ENCODE data around the gene RABGAP1. TPM values are rescaled to one million over a fixed set of nuclear protein-coding genes. Genes with fewer than 3 reads are reported as not detected.

RABGAP1 gene
- polyA plus RNA-seq, 1 donor from 2014 or later: 19.0 TPM

GRCh38 chr9:122961139-122961538, 20.3 kb downstream of the RABGAP1 start:
- no peak overlapping the region for H3K4me3 Mint-ChIP-seq

GRCh38 chr9:122975196-122975595, 34.4 kb downstream of the RABGAP1 start:
- H3K27ac Mint-ChIP-seq: no peak overlapping the region
- H3K36me3 Mint-ChIP-seq: peaks cover 14% of the 10 kb centered on the region
- H3K4me1 Mint-ChIP-seq: peaks cover 0 to 15% (median 3%) of the 10 kb centered on the region in 3 donors
- H3K9me3 Mint-ChIP-seq: no peaks in the 10 kb centered on the region
- H3K4me3 Mint-ChIP-seq: no peak overlapping the region
- H3K27me3 Mint-ChIP-seq: no peaks in the 10 kb centered on the region

More at GRCh38 chr9:122961139-122961538, 20.3 kb downstream of the RABGAP1 start:
- Mint-ChIP-seq H3K9me3 (peaks cover 0 to 5% (median 3%) of the 10 kb centered on the region in 3 donors), H3K4me1 (no peaks in the 10 kb centered on the region), H3K27me3 (no peaks in the 10 kb centered on the region), H3K27ac (no peak overlapping the region), H3K36me3 (peaks cover 13% of the 10 kb centered on the region)

GRCh38 chr9:122978601-122979000, 37.8 kb downstream of the RABGAP1 start:
- Mint-ChIP-seq H3K27ac (no peak overlapping the region), H3K36me3 (peaks cover 12% of the 10 kb centered on the region), H3K4me3 (no peak overlapping the region), H3K9me3 (no peaks in the 10 kb centered on the region), H3K4me1 (peaks cover 0 to 15% (median 4%) of the 10 kb centered on the region in 3 donors), H3K27me3 (no peaks in the 10 kb centered on the region)

DNA sequence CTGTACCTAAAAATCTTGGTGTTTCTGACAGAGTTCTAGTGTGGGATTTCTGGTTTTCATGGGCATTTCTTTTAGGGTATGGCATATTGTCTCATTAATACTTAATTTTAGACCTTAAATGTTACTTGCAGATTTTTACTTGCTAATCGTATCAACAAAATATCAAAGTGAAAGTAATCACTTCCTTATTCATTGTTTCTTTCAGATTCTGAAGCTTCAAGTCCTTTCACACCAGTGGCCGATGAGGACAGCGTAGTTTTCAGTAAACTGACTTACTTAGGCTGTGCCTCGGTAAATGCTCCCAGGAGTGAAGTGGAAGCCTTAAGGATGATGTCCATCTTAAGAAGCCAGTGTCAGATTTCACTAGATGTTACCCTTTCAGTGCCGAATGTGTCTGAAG, 45.2 kb downstream of the RABGAP1 start:
- H3K36me3 Mint-ChIP-seq: no peaks in the 10 kb centered on the region
- H3K27me3 Mint-ChIP-seq: no peaks in the 10 kb centered on the region
- H3K4me3 Mint-ChIP-seq: peak overlapping the region; percentile 6 to 57 (median 24)
- H3K9me3 Mint-ChIP-seq: no peaks in the 10 kb centered on the region
- peaks cover 4 to 15% (median 10%) of the 10 kb centered on the region in 3 donors for H3K4me1 Mint-ChIP-seq
- H3K27ac Mint-ChIP-seq: peak overlapping the region in 2 of 3 donors; percentile 76 to 78

- Mint-ChIP-seq H3K4me3 (no peak overlapping the region), H3K4me1 (peaks cover 4 to 15% (median 10%) of the 10 kb centered on the region in 3 donors), H3K27ac (no peak overlapping the region)
Measured at GRCh38 chr9:122988141-122988540, 47.3 kb downstream of the RABGAP1 start.

DNA sequence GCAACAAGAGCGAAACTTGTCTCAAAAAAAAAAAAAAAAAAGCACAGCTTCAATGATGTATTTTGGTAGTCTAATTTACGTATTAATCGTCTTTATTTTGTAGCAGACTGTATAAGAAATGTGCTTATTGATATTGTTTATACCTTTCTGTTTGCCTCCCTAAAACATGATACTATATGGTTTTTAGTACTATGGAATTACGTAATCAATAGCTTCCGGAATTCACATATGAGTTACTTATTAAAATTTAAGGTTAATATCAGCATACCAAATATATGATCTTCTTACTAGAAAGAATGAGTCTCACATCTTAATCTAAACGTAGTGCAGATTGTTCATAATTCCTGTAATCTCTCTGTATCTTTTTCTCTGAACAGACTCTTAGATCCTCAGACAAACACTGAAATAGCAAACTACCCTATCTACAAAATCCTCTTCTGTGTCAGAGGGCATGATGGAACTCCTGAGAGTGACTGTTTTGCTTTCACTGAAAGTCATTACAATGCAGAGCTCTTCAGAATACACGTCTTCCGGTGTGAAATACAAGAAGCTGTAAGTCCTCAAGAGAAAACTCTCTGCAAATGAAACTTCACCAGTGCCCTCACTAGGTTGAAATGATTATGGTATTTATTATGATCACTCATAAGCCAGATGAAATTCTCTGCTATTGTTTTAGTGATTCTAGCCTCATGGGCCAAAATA, 48.3 kb downstream of the RABGAP1 start:
- Mint-ChIP-seq H3K4me1 (peaks cover 4 to 15% (median 10%) of the 10 kb centered on the region in 3 donors), H3K4me3 (no peak overlapping the region), H3K27me3 (no peaks in the 10 kb centered on the region), H3K9me3 (no peaks in the 10 kb centered on the region), H3K36me3 (no peaks in the 10 kb centered on the region), H3K27ac (peak overlapping the region in 1 of 3 donors; percentile 56)

More at GRCh38 chr9:122988141-122988540, 47.3 kb downstream of the RABGAP1 start:
- Mint-ChIP-seq H3K9me3 (no peaks in the 10 kb centered on the region), H3K36me3 (no peaks in the 10 kb centered on the region), H3K27me3 (no peaks in the 10 kb centered on the region)

DNA sequence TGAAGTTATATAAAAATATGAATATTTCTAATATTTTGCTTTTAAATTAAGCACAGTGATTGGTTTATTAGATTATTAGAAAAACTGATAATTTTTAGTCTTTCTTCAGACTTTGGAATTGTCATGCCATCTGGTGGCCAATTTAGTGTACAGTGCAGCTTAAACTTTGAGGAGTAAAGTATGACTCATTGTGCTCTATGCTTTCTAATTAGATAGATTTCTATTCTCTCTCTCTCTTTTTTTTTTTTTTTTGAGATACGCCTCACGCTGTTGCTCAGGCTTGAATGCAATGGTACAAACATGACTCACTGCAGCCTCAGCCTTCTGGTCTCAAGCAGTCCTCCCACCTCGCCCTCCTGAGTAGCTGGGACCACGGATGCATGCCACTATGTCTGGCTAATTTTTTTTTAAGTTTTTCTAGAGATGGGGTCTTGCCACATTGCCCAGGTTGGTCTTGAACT, 50.6 kb downstream of the RABGAP1 start:
- H3K9me3 Mint-ChIP-seq: no peaks in the 10 kb centered on the region
- no peaks in the 10 kb centered on the region for H3K27me3 Mint-ChIP-seq
- H3K27ac Mint-ChIP-seq: no peak overlapping the region
- no peak overlapping the region for H3K4me3 Mint-ChIP-seq
- H3K36me3 Mint-ChIP-seq: no peaks in the 10 kb centered on the region
- peaks cover 0 to 5% (median 3%) of the 10 kb centered on the region in 3 donors for H3K4me1 Mint-ChIP-seq

GRCh38 chr9:122996586-122996985, 55.8 kb downstream of the RABGAP1 start:
- Mint-ChIP-seq H3K4me1 (peaks cover 0 to 3% (median 1%) of the 10 kb centered on the region in 3 donors), H3K27me3 (no peaks in the 10 kb centered on the region), H3K9me3 (no peaks in the 10 kb centered on the region), H3K4me3 (no peak overlapping the region), H3K27ac (no peak overlapping the region), H3K36me3 (peaks cover 4% of the 10 kb centered on the region)

- Mint-ChIP-seq H3K9me3 (no peaks in the 10 kb centered on the region), H3K27me3 (no peaks in the 10 kb centered on the region), H3K27ac (no peak overlapping the region), H3K4me3 (no peak overlapping the region), H3K4me1 (peaks cover 0 to 3% (median 1%) of the 10 kb centered on the region in 3 donors), H3K36me3 (peaks cover 4% of the 10 kb centered on the region)
Measured at GRCh38 chr9:122998448-122998847, 57.6 kb downstream of the RABGAP1 start.

- no peaks in the 10 kb centered on the region for H3K9me3 Mint-ChIP-seq
- no peak overlapping the region for H3K27ac Mint-ChIP-seq
- H3K4me1 Mint-ChIP-seq: peaks cover 0 to 3% (median 1%) of the 10 kb centered on the region in 3 donors
- H3K36me3 Mint-ChIP-seq: peaks cover 7% of the 10 kb centered on the region
- no peaks in the 10 kb centered on the region for H3K27me3 Mint-ChIP-seq
- no peak overlapping the region for H3K4me3 Mint-ChIP-seq
Measured at GRCh38 chr9:123000371-123001068, 59.7 kb downstream of the RABGAP1 start.

DNA sequence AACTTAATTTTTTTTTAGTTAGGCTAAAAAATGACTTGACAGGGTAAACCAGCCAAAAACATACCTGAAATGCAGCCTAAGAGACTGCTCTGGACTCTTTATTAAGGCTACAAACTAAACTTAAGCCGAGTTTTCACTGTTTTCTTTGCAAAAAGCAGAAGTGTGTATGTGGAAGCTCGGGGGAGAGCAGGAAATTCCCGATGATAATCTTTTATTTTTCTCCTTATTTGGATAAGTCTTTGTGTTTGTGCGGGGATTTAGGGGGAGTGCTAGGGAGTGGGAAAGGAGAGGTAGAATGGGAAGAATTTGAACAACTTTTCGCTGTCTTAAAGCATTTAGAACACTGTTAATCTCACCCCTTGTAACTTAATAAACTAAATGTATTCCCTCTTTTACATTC, 61.9 kb downstream of the RABGAP1 start:
- H3K27me3 Mint-ChIP-seq: no peaks in the 10 kb centered on the region
- no peak overlapping the region for H3K4me3 Mint-ChIP-seq
- peak overlapping the region in 1 of 3 donors; percentile 50 for H3K27ac Mint-ChIP-seq
- H3K36me3 Mint-ChIP-seq: peaks cover 7% of the 10 kb centered on the region
- H3K4me1 Mint-ChIP-seq: peaks cover 0 to 3% (median 1%) of the 10 kb centered on the region in 3 donors
- H3K9me3 Mint-ChIP-seq: no peaks in the 10 kb centered on the region

GRCh38 chr9:123003466-123003865, 62.6 kb downstream of the RABGAP1 start:
- no peaks in the 10 kb centered on the region for H3K9me3 Mint-ChIP-seq
- H3K36me3 Mint-ChIP-seq: peaks cover 7% of the 10 kb centered on the region
- H3K27me3 Mint-ChIP-seq: no peaks in the 10 kb centered on the region
- no peak overlapping the region for H3K4me3 Mint-ChIP-seq
- H3K4me1 Mint-ChIP-seq: peaks cover 0 to 3% (median 1%) of the 10 kb centered on the region in 3 donors
- no peak overlapping the region for H3K27ac Mint-ChIP-seq

DNA sequence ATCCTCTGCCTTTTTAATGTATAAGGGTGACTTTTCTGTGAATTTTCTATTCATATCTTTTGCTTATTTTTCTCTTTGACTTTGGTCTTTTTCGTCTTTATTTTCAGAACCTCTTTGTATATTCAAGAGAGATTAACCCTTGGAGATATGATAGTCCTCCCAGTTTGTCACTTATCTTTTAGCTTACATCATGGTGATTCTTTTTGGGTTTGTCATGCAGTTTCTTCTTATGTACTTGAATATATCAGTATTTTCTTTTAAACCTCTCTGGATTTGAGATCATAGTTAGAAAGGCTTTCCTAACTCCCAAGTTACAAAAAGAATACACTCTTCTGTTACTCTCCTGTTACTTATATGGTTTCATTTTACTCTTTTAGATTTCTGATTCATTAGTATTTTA, 65.1 kb downstream of the RABGAP1 start:
- peaks cover 5% of the 10 kb centered on the region for H3K36me3 Mint-ChIP-seq
- H3K27ac Mint-ChIP-seq: no peak overlapping the region
- no peaks in the 10 kb centered on the region for H3K9me3 Mint-ChIP-seq
- H3K4me1 Mint-ChIP-seq: no peaks in the 10 kb centered on the region
- no peaks in the 10 kb centered on the region for H3K27me3 Mint-ChIP-seq
- no peak overlapping the region for H3K4me3 Mint-ChIP-seq

GRCh38 chr9:123007269-123007668, 66.4 kb downstream of the RABGAP1 start:
- H3K4me3 Mint-ChIP-seq: no peak overlapping the region
- H3K36me3 Mint-ChIP-seq: peaks cover 10% of the 10 kb centered on the region
- no peaks in the 10 kb centered on the region for H3K4me1 Mint-ChIP-seq
- H3K27me3 Mint-ChIP-seq: no peaks in the 10 kb centered on the region
- no peaks in the 10 kb centered on the region for H3K9me3 Mint-ChIP-seq
- peak overlapping the region in 1 of 3 donors; percentile 23 for H3K27ac Mint-ChIP-seq

DNA sequence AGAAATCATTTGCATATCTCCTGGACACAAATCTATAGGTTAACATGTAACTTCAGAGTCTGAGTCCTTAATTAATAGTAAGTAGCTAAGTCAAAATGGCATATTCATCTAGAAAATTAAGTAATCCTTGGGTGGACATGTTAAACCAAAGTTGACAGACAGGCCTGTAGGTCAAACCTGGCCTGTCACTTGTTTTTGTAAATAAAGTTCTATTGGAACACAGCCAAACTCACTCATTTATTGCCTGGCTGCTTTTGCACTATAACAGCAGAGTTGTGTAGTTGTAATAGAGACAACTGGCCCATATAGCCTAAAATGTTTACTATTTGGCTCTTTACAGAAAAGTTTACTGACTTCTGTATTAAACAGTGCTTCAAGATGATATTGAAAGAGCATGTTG, 68.1 kb downstream of the RABGAP1 start:
- Mint-ChIP-seq H3K36me3 (peaks cover 14% of the 10 kb centered on the region), H3K4me3 (no peak overlapping the region), H3K27me3 (no peaks in the 10 kb centered on the region), H3K9me3 (no peaks in the 10 kb centered on the region), H3K4me1 (no peaks in the 10 kb centered on the region), H3K27ac (no peak overlapping the region)

Measured in IgD-negative memory B cell (primary cell).